NK-92 (cell line): ENCODE results near the gene ADGRB2.

ENCODE experiments used
- DNase-seq: peaks from one replicate; lab custom pipeline; 2025; ENCODE audit not compliant: unreplicated experiment; lab: John Stamatoyannopoulos, UW

Gene ADGRB2

GRCh38 chr1:31765516-31765915, 1.4 kb upstream of the ADGRB2 start:
- DNase-seq: no peak

GRCh38 chr1:31765041-31765467, 914 bp upstream of the ADGRB2 start:
- DNase-seq: no peak

GRCh38 chr1:31763671-31764311, 349 bp downstream of the ADGRB2 start:
- no peak for DNase-seq

GRCh38 chr1:31762726-31763670, 1.1 kb downstream of the ADGRB2 start:
- no peak for DNase-seq

- DNase-seq: no peak
Observed at GRCh38 chr1:31762323-31762722, 1.8 kb downstream of the ADGRB2 start.

- no peak for DNase-seq
Observed at GRCh38 chr1:31761883-31762282, 2.3 kb downstream of the ADGRB2 start.

GRCh38 chr1:31760471-31761470, 3.4 kb downstream of the ADGRB2 start:
- DNase-seq: no peak

- DNase-seq: no peak
Observed at GRCh38 chr1:31759298-31760023, 4.7 kb downstream of the ADGRB2 start.

- no peak for DNase-seq
Observed at GRCh38 chr1:31758823-31759222, 5.3 kb downstream of the ADGRB2 start.

- no peak for DNase-seq
Observed at GRCh38 chr1:31757989-31758388, 6.2 kb downstream of the ADGRB2 start.

GRCh38 chr1:31757204-31757679, 6.9 kb downstream of the ADGRB2 start:
- DNase-seq: no peak

GRCh38 chr1:31756578-31756977, 7.6 kb downstream of the ADGRB2 start:
- no peak for DNase-seq

- no peak for DNase-seq
Observed at GRCh38 chr1:31755850-31756492, 8.2 kb downstream of the ADGRB2 start.

- no peak for DNase-seq
Observed at GRCh38 chr1:31755197-31755611, 8.9 kb downstream of the ADGRB2 start.

GRCh38 chr1:31754397-31754796, 9.7 kb downstream of the ADGRB2 start:
- no peak for DNase-seq

- DNase-seq: no peak
Observed at GRCh38 chr1:31753707-31754349, 10.3 kb downstream of the ADGRB2 start.

GRCh38 chr1:31752952-31753475, 11.1 kb downstream of the ADGRB2 start:
- DNase-seq: no peak

- no peak for DNase-seq
Observed at GRCh38 chr1:31752258-31752657, 11.9 kb downstream of the ADGRB2 start.

GRCh38 chr1:31751822-31752241, 12.3 kb downstream of the ADGRB2 start:
- DNase-seq: no peak
